H1 (cell line): Measurements from ENCODE around the gene USP20. TPM values are rescaled to one million over a fixed set of nuclear protein-coding genes. Genes with fewer than 3 reads are reported as not detected.

ENCODE experiments used
- CTCF ChIA-PET: fragments of 300-600 bp; sonication (Branson Sonifier 250); formaldehyde crosslinking; loops from one replicate; lab custom pipeline; 2021; ENCODE audit not compliant: partially characterized antibody; lab: Charles Lee
- POLR2A ChIA-PET: fragments of 300-600 bp; sonication (Branson Sonifier 250); formaldehyde crosslinking; loops from one replicate; lab custom pipeline; 2021; ENCODE audit warnings: inconsistent platforms; ENCODE audit not compliant: partially characterized antibody; lab: Charles Lee
- DNase-seq, 2 experiments: peaks; one replicate each; pipeline versions ENCODE4 v3.0.0 to v3.0.0-alpha.2; 2010 to 2022; ENCODE audit warnings: low spot score in 2 of 2, low read depth in 1 of 2, mixed read lengths in 1 of 2
- FAIRE-seq: peaks from 2 replicates; lab custom pipeline; 2011; peaks lifted over from hg19 to GRCh38; lab: Jason Lieb, UNC
- H2AFZ ChIP-seq: 2 replicates; pipeline ENCODE4 v1.8.1; 2012; ENCODE audit warnings: low read length, inconsistent platforms
- H2AK5ac ChIP-seq: 2 replicates; pipeline ENCODE4 v1.6.1; 2013; ENCODE audit warnings: low read depth, low read length
- H2BK120ac ChIP-seq: replicated peaks from 2 replicates; pipeline ENCODE3; 2013; ENCODE audit warnings: low read depth, low read length, inconsistent platforms
- H2BK12ac ChIP-seq: 2 replicates; pipeline ENCODE4 v1.6.1; 2013; ENCODE audit warnings: low read depth, low read length
- H2BK15ac ChIP-seq: 2 replicates; pipeline ENCODE4 v1.6.1; 2013; ENCODE audit warnings: low read length
- H2BK20ac ChIP-seq: 2 replicates; pipeline ENCODE4 v1.6.1; 2013; ENCODE audit warnings: low read length
- H2BK5ac ChIP-seq: 2 replicates; pipeline ENCODE4 v1.6.1; 2013; ENCODE audit warnings: low read depth, low read length
- H3K14ac ChIP-seq: 2 replicates; pipeline ENCODE4 v1.6.1; 2013; ENCODE audit warnings: inconsistent platforms; ENCODE audit not compliant: insufficient read length
- H3K18ac ChIP-seq: 2 replicates; pipeline ENCODE4 v1.6.1; 2013; ENCODE audit warnings: low read length; ENCODE audit errors: extremely low read depth
- H3K23ac ChIP-seq: 2 replicates; pipeline ENCODE4 v1.6.1; 2013; ENCODE audit warnings: inconsistent platforms; ENCODE audit not compliant: insufficient read length
- H3K23me2 ChIP-seq: 2 replicates; pipeline ENCODE4 v1.6.1; 2013; ENCODE audit warnings: low read depth, low read length
- H3K27ac ChIP-seq: 2 replicates; pipeline ENCODE4 v1.6.1; 2011; ENCODE audit warnings: low read depth, low read length, inconsistent platforms
- H3K27me3 ChIP-seq, 4 experiments: replicated peaks in 1 of 4; 1 replicate in 1 of 4; 2 replicates in 3 of 4; pipeline versions ENCODE4 v1.6.1 to v1.8.1; 2011 to 2013; ENCODE audit warnings: low read length in 3 of 4, mild to moderate bottlenecking in 3 of 4, inconsistent platforms in 2 of 4, mixed read lengths in 2 of 4, moderate library complexity in 1 of 4; ENCODE audit not compliant: control insufficient read depth in 3 of 4, insufficient read depth in 3 of 4; ENCODE audit errors: extremely low read depth in 1 of 4
- H3K36me3 ChIP-seq, 4 experiments: 2 replicates each; pipeline versions ENCODE4 v1.6.1 to v1.8.1; 2011 to 2013; ENCODE audit warnings: mild to moderate bottlenecking in 4 of 4, low read length in 3 of 4, moderate library complexity in 2 of 4, control low read depth in 1 of 4, inconsistent platforms in 1 of 4; ENCODE audit not compliant: insufficient read depth in 4 of 4, control insufficient read depth in 2 of 4
- H3K4ac ChIP-seq: replicated peaks from 2 replicates; pipeline ENCODE3; 2013; ENCODE audit warnings: low read length, low read depth, mixed read lengths, inconsistent platforms; ENCODE audit not compliant: insufficient read length
- H3K4me1 ChIP-seq, 4 experiments: replicated peaks in 1 of 4; 1 replicate in 1 of 4; 2 replicates in 3 of 4; pipeline versions ENCODE4 v1.6.1 to v1.8.1; 2011 to 2013; ENCODE audit warnings: low read length in 3 of 4, inconsistent platforms in 2 of 4, mixed read lengths in 1 of 4; ENCODE audit not compliant: insufficient read depth in 4 of 4, control insufficient read depth in 3 of 4
- H3K4me2 ChIP-seq, 2 experiments: 2 replicates each; pipeline versions ENCODE4 v1.6.1 to v1.8.1; 2011 to 2013; ENCODE audit warnings: low read depth in 2 of 2, low read length in 2 of 2, control low read depth in 1 of 2, inconsistent platforms in 1 of 2, mild to moderate bottlenecking in 1 of 2; ENCODE audit not compliant: insufficient read depth in 1 of 2
- H3K4me3 ChIP-seq, 4 experiments: fragments of 200-600, 300-600 bp in 1 of 4; sonication (generic), shearing (Covaris generic), sonication (Bioruptor Twin) in 1 of 4; 2 replicates each; pipeline versions ENCODE4 v1.5.1 to v1.8.1; 2011 to 2016; ENCODE audit warnings: low read length in 4 of 4, low read depth in 3 of 4, control low read depth in 2 of 4, inconsistent platforms in 2 of 4, mild to moderate bottlenecking in 2 of 4, mixed read lengths in 1 of 4, moderate library complexity in 1 of 4; ENCODE audit not compliant: insufficient read depth in 2 of 4; ENCODE audit errors: extremely low read depth in 1 of 4
- H3K56ac ChIP-seq: replicated peaks from 2 replicates; pipeline ENCODE3; 2013; ENCODE audit warnings: low read depth, mild to moderate bottlenecking, mixed read lengths, low read length, inconsistent platforms; ENCODE audit not compliant: insufficient read length
- H3K79me1 ChIP-seq: 2 replicates; pipeline ENCODE4 v1.6.1; 2013; ENCODE audit warnings: low read depth, low read length, control low read depth
- H3K79me2 ChIP-seq, 2 experiments: 2 replicates each; pipeline versions ENCODE4 v1.6.1 to v1.8.1; 2012 to 2013; ENCODE audit warnings: low read length in 2 of 2, mild to moderate bottlenecking in 2 of 2, inconsistent platforms in 1 of 2; ENCODE audit not compliant: insufficient read depth in 2 of 2, control insufficient read depth in 1 of 2
- H3K9ac ChIP-seq, 4 experiments: replicated peaks in 1 of 4; 1 replicate in 1 of 4; 2 replicates in 3 of 4; pipeline versions ENCODE4 v1.6.1 to v1.8.1; 2011 to 2013; ENCODE audit warnings: low read depth in 3 of 4, low read length in 3 of 4, control low read depth in 2 of 4, mild to moderate bottlenecking in 2 of 4, moderate library complexity in 2 of 4, inconsistent platforms in 1 of 4; ENCODE audit errors: extremely low read depth in 1 of 4
- H3K9me3 ChIP-seq, 2 experiments: 2 replicates each; pipeline versions ENCODE4 v1.6.1 to v1.8.1; 2012 to 2013; ENCODE audit warnings: mild to moderate bottlenecking in 2 of 2, moderate library complexity in 2 of 2, control low read depth in 1 of 2, inconsistent platforms in 1 of 2, low read depth in 1 of 2, low read length in 1 of 2, mixed read lengths in 1 of 2; ENCODE audit not compliant: insufficient read depth in 2 of 2
- H4K20me1 ChIP-seq, 2 experiments: replicated peaks in 1 of 2; 2 replicates each; pipeline versions ENCODE3 to v1.8.1; 2011 to 2013; ENCODE audit warnings: inconsistent platforms in 2 of 2, low read length in 2 of 2, mild to moderate bottlenecking in 1 of 2; ENCODE audit not compliant: insufficient read depth in 2 of 2, control insufficient read depth in 1 of 2
- H4K5ac ChIP-seq: 2 replicates; pipeline ENCODE4 v1.6.1; 2013; ENCODE audit warnings: low read length, low read depth, mixed read lengths, inconsistent platforms; ENCODE audit not compliant: insufficient read length
- H4K8ac ChIP-seq: 2 replicates; pipeline ENCODE4 v1.8.0; 2013; ENCODE audit warnings: mild to moderate bottlenecking, moderate library complexity, low read length, inconsistent platforms; ENCODE audit not compliant: insufficient read depth; ENCODE audit errors: extremely low read depth
- H4K91ac ChIP-seq: replicated peaks from 2 replicates; pipeline ENCODE3; 2013; ENCODE audit warnings: low read length, mixed read lengths, inconsistent platforms; ENCODE audit not compliant: insufficient read length
- BRCA1 ChIP-seq: IDR thresholded peaks from 2 replicates; pipeline ENCODE4 v1.6.1; 2012; ENCODE audit warnings: low read depth, low read length, improper control_type of control experiment
- CHD2 ChIP-seq: IDR thresholded peaks from 2 replicates; pipeline ENCODE4 v1.6.1; 2012; ENCODE audit warnings: low read length, improper control_type of control experiment
- CTBP2 ChIP-seq: IDR thresholded peaks from 2 replicates; pipeline ENCODE4 v1.7.0; 2011; ENCODE audit warnings: borderline replicate concordance, mild to moderate bottlenecking, moderate library complexity, mixed read lengths, low read length; ENCODE audit not compliant: insufficient read depth, insufficient read length
- EGR1 ChIP-seq: IDR thresholded peaks from 2 replicates; pipeline ENCODE4 v1.6.1; 2011; ENCODE audit warnings: low read depth, low read length, borderline replicate concordance
- EZH2 ChIP-seq: fragments of 200-600 bp; sonication (generic); IDR thresholded peaks from 2 replicates; pipeline ENCODE4 v1.7.1; 2012; ENCODE audit warnings: low read depth, mild to moderate bottlenecking, moderate library complexity, low read length, inconsistent platforms; ENCODE audit not compliant: severe bottlenecking
- FOSL1 ChIP-seq: IDR thresholded peaks from 2 replicates; pipeline ENCODE4 v1.6.1; 2011; ENCODE audit warnings: mild to moderate bottlenecking, low read depth, low read length, moderate library complexity; ENCODE audit not compliant: insufficient read depth
- KDM4A ChIP-seq: IDR thresholded peaks from one replicate; pipeline ENCODE4 v1.7.1; 2012; ENCODE audit warnings: low read depth, mild to moderate bottlenecking, moderate library complexity, low read length, inconsistent platforms; ENCODE audit not compliant: severe bottlenecking
- POLR2A ChIP-seq, 2 experiments: IDR thresholded peaks; 1 replicate in 1 of 2; 2 replicates in 1 of 2; pipeline ENCODE4 v1.6.1; 2011; ENCODE audit warnings: low read depth in 2 of 2, low read length in 2 of 2, mild to moderate bottlenecking in 2 of 2; ENCODE audit errors: control extremely low read depth in 1 of 2
- SIN3A ChIP-seq, 2 experiments: IDR thresholded peaks in 1 of 2; conservative IDR thresholded peaks in 1 of 2; 2 replicates each; pipeline ENCODE4 v1.6.1; 2011 to 2012; ENCODE audit warnings: low read length in 2 of 2, improper control_type of control experiment in 1 of 2, low read depth in 1 of 2, mild to moderate bottlenecking in 1 of 2
- YY1 ChIP-seq: IDR thresholded peaks from 2 replicates; pipeline ENCODE4 v1.6.1; 2011; ENCODE audit warnings: low read depth, mild to moderate bottlenecking, low read length
- WGBS, 2 experiments: shearing (Covaris generic) in 1 of 2; methylation state at CpG; one replicate each; pipeline versions ENCODE4 v1.1.6 to v1.1.7; 2013 to 2015; ENCODE audit warnings: low lambda C conversion rate in 2 of 2, mixed read lengths in 2 of 2, inconsistent platforms in 1 of 2, low coverage in 1 of 2, missing lambda C conversion rate in 1 of 2; ENCODE audit not compliant: insufficient replicate concordance in 2 of 2, insufficient coverage in 1 of 2, insufficient read length in 1 of 2; ENCODE audit errors: extremely low coverage in 1 of 2, missing lambda C conversion rate in 1 of 2; 5-methylcytosine and 5-hydroxymethylcytosine counted together
- polyA plus RNA-seq, 7 experiments: library from polyadenylated mRNA; depleted of rRNA in 3 of 7; stranded (reverse) in 5 of 7; unstranded in 2 of 7; fragments of >200 nt in 5 of 7; fragments of 200-250 nt in 2 of 7; gene quantifications; 1 replicate in 5 of 7; 2 replicates in 1 of 7; 4 replicates in 1 of 7; pipeline versions ENCODE4 v1.2.1 to v1.2.3, GENCODE V29; 2011 to 2013; ENCODE audit warnings: missing spikeins in 2 of 7, mixed read lengths in 2 of 7
- total RNA-seq: library from RNA; stranded (reverse); fragmentation: NEBNext Ultra II Directional; extraction: Animal tissue kit (Norgen Biotek cat#: 25700); gene quantifications from 2 replicates; pipeline ENCODE4 v1.2.1, GENCODE V29; 2021
- TF ChIP-seq, protein P1 (sequence below): IDR thresholded peaks from 2 replicates; pipeline ENCODE4 v1.6.1; 2011; ENCODE audit warnings: low read length, improper control_type of control experiment

Gene USP20
- total and polyA plus RNA-seq, 2 of the 8 experiments (the other 6 are each of a cell fraction or from before 2014, with no cell fraction given) = 13.4 to 23.0 TPM

DNA sequence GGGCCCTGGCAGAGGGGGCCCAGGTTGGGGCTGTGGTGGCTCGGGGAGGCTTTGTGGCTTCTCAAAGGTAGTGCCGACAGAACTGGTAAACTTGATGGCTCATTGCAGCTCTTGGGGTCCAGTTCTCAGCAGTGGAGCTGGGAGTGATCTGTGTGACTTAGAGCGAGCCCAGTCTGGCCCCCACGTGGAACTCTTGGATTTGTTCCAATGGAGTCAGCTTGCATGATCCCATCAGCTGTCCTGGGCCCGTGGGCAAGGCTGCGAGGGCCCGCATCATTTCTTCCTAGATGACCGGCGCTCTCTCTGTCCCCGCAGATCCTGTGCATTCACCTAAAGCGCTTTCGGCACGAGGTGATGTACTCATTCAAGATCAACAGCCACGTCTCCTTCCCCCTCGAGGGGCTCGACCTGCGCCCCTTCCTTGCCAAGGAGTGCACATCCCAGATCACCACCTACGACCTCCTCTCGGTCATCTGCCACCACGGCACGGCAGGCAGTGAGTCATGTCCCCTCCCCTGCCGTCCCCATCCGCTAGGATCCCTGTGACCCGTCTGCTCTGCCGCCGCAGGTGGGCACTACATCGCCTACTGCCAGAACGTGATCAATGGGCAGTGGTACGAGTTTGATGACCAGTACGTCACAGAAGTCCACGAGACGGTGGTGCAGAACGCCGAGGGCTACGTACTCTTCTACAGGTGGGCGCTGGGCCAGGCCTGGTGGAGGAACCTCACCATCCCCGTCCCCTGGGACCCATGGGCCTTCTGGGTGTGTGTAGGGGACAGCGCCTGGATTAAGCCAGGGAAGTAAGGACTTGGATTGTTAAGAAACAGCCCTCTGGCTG lies 39.2 kb downstream of the USP20 start:
- H3K23ac ChIP-seq = no peak overlapping the region
- H4K5ac ChIP-seq = no peak overlapping the region
- H2BK15ac ChIP-seq = no peak overlapping the region
- H3K9me3 ChIP-seq = no peaks in the 10 kb centered on the region
- FAIRE-seq (no peak), DNase-seq (no peak)
- no peak overlapping the region for H3K27ac ChIP-seq
- H3K23me2 ChIP-seq = no peaks in the 10 kb centered on the region
- ChIA-PET CTCF (interaction anchor here (0.9 to 1.4 kb wide), 4 partner anchors 12 to 413 kb away, joined by 3 read pairs; no protein-coding TSS in a partner anchor), POLR2A (interaction anchor here (1.0 to 1.6 kb wide), 3 partner anchors 9 to 12 kb away, joined by 3 to 4 read pairs (median 3); no protein-coding TSS in a partner anchor)
- H2BK12ac ChIP-seq = no peak overlapping the region
- H3K18ac ChIP-seq = no peak overlapping the region; the same call in 1 of the 2 replicates
- no peaks in the 10 kb centered on the region for H3K27me3 ChIP-seq
- no peak overlapping the region for H3K4me2 ChIP-seq
- H2BK120ac ChIP-seq = no peak overlapping the region
- H3K4ac ChIP-seq = no peak overlapping the region
- no peak overlapping the region; the same call in 1 of the 2 replicates for H2BK5ac ChIP-seq
- H2BK20ac ChIP-seq = no peak overlapping the region
- no peak overlapping the region for H3K14ac ChIP-seq
- H3K79me2 ChIP-seq = no peaks in the 10 kb centered on the region
- H3K36me3 ChIP-seq = no peaks in the 10 kb centered on the region; a peak in 2 of 8 replicates
- no peaks in the 10 kb centered on the region for H3K4me1 ChIP-seq
- H3K79me1 ChIP-seq = no peaks in the 10 kb centered on the region
- H2AFZ ChIP-seq = no peak overlapping the region
- H2AK5ac ChIP-seq = no peak overlapping the region
- H4K20me1 ChIP-seq = peaks cover 0 to 2% of the 10 kb centered on the region in 2 experiments
- H4K8ac ChIP-seq = no peak overlapping the region; the same call in 1 of the 2 replicates
- H3K56ac ChIP-seq = no peak overlapping the region
- no peak overlapping the region for H4K91ac ChIP-seq
- no peak overlapping the region for H3K9ac ChIP-seq
- H3K4me3 ChIP-seq = no peak overlapping the region
- 93% methylated on average over 38 of the region's 38 CpGs; no CpG with 5 or more reads in 1 of the 2 experiments for WGBS, 2 experiments
- TF ChIP-seq FOSL1 (no peak), SIN3A (conservative IDR thresholded peaks at IDR 0.05 in 1 of 2, IDR thresholded peaks at IDR 0.05 in 1 of 2; ENCODE audit: low read depth in 1 of 2, low read length in 2 of 2) (no peak), BRCA1 (no peak), EGR1 (no peak), CHD2 (no peak), KDM4A (no peak), EZH2 (no peak), YY1 (no peak), POLR2A (IDR thresholded peaks at IDR 0.05; ENCODE audit: control extremely low read depth in 1 of 2, low read depth in 2 of 2, low read length in 2 of 2) (no peak), CTBP2 (no peak)
- TF ChIP-seq, protein P1, sequence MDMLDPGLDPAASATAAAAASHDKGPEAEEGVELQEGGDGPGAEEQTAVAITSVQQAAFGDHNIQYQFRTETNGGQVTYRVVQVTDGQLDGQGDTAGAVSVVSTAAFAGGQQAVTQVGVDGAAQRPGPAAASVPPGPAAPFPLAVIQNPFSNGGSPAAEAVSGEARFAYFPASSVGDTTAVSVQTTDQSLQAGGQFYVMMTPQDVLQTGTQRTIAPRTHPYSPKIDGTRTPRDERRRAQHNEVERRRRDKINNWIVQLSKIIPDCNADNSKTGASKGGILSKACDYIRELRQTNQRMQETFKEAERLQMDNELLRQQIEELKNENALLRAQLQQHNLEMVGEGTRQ = no peak
